Measurements from ENCODE around the gene PLK4.

- TF ChIP-seq CTCF (IDR thresholded peaks at IDR 0.05; ENCODE audit: insufficient read depth, low read length) (no peak), SPI1 (IDR thresholded peaks at IDR 0.05; ENCODE audit: borderline replicate concordance, low read depth) (no peak), POLR2AphosphoS5 (IDR thresholded peaks at IDR 0.05; ENCODE audit: low read depth) (no peak), REST (IDR thresholded peaks at IDR 0.05; ENCODE audit: insufficient replicate concordance, low read depth) (no peak)
Observed at GRCh38 chr4:127832585-127832984, 48.1 kb upstream of the PLK4 start.

All from HL-60 (cell line).